Measurements from ENCODE around the gene ZNF423.

Gene ZNF423

DNA sequence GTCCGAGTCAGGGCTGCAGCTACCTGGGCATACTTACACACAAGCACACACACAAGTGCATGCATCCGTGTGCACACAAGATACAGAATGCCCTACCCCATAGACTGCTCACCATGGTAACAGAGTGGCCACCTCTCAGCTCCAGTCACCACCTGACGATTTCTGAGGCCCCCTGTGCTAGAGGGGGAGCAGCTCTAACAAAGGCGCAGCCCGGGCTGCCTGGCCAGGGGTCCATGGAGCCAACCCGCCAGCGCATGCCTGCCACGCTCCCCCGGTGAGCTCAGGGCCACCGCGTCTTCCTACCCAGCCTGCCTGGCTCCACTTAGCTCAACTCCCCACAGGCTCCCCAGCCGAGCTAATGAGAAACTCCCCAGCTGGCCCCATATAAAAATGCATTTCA, 75.5 kb downstream of the ZNF423 start:
- no peak for DNase-seq

DNA sequence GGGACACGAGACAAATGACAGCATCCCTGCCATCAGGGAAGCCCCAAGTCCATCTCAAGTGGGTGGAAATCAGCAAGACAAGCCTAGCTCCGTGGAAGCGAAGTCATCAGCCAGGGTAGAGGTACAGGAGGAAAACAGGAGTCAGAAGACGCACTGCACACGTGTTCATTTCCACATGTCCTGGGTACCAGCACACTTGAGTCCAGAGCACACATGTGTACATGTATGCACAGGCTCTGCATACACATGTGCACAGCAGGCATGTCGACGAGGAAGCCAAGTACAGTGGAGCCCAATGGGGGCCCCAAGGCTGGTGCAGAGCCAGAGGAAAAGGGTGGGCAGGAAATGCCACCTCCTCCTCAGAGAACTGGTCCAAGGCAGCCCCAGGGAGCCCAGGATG, 75.9 kb downstream of the ZNF423 start:
- no peak for DNase-seq

DNA sequence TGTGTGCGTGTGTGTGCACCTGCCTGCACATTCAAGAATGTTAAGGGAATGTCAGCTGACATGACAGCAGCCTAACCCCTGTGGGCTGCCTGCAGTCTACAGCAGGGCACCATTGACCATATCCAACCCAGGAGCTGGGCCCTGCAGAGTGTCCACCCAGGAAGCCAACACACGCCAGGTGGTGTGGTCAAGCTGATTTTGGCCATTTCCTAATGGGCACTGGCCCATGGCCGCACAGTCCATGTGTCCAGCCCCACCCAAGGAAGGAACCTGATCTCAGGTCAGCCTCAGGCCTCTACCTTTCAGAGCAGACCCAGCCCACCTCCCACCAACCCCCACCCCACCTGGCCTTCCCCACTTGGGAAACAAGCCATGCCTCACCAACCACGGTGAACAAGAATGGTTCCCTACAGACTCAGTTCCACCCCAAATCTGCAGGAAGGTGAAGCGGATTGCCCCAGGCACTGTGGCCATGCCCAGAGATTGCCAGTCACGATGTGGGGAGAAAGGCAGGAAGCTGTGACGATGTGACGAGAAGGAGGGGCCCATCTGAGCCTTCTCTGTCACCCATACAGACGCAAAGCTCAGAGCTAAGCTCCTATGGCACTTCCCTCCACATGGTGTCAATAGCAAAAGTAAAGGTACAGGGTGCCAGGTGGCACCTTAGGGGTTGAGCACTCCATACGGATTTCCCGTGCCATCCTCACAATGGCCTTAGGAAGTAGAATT, 77.5 kb downstream of the ZNF423 start:
- DNase-seq, result no peak

DNA sequence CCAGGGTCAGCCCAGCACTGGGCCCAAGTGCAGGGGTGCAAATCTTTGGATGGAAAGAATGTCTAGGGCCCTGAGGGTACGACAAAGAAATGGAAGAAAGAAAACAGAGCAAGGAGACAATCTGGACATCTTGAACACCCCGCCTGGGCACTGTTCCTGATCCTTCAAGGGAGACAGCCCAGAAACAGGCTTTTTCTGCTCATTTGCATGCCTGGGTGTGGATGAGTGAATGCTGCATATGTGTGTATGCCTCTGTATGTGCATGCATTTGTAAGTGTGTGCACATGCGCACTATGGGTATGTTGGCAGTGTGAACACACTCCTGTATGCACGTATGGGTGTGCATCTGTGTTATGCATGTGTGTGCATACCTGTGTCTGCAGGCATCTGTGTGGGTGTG, 79.2 kb downstream of the ZNF423 start:
- no peak for DNase-seq

DNA sequence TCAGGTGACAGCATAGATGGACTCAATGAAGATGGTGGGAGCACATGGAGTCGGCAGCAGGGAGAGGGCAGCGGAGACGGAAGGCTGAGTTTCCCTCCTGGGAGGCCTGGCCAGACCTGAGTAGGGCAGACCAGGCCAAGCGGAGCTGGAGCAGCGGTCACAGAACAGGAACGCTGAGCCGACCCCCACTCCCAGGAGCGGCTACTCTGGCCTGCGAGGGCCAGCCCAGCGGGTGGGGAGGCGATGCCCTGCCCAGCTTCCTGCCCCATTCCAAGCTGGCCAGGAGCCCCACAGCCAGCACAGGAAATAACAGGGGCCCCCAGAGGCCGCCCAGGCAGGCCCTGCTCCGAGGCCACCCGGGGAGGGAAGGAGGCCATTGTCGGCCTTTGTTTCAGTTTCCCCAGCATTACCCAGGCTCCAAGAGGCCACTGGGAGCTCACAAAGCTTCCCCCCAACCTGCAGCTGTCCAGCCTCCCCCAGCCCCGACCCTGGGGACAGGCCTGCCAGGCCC, 79.8 kb downstream of the ZNF423 start:
- no peak for DNase-seq

DNA sequence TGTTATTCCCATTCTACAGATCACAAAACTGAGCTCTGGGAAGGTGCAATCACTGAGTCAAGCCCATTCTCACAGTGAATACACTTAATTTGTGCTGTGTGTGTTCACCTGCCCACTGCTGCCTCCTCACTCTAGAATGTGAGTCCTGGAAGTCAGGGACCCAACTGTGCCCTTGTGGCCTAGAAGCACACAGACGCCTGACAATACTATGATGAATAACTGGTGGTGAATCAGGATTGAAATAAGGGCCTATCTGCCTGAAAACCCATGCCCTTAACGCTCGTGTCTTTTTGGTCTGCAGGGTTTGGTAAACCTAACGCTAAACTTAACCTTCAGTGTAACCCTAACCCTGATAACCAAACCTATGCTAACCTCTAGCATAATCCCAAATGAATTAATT, 80.3 kb downstream of the ZNF423 start:
- DNase-seq, result no peak

DNA sequence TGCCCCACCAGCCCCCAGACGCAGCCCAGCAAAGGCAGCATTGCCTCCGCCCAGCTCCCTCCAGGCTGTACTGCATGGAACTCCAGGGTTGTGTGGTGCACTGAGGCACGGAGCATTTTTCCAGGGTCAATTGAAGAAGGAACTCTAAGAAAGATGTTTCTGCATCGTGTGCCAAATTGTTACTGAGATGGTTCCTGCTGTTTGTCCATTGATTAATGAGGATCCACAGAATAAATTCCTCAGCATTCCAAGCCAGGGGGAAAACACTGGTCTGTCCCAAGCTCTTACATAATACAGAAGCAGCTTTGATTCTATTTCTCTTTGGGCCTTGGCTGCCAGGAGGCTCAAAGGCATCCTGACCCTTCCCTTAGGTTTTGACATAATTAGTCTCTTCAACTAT, 80.9 kb downstream of the ZNF423 start:
- no peak for DNase-seq

DNA sequence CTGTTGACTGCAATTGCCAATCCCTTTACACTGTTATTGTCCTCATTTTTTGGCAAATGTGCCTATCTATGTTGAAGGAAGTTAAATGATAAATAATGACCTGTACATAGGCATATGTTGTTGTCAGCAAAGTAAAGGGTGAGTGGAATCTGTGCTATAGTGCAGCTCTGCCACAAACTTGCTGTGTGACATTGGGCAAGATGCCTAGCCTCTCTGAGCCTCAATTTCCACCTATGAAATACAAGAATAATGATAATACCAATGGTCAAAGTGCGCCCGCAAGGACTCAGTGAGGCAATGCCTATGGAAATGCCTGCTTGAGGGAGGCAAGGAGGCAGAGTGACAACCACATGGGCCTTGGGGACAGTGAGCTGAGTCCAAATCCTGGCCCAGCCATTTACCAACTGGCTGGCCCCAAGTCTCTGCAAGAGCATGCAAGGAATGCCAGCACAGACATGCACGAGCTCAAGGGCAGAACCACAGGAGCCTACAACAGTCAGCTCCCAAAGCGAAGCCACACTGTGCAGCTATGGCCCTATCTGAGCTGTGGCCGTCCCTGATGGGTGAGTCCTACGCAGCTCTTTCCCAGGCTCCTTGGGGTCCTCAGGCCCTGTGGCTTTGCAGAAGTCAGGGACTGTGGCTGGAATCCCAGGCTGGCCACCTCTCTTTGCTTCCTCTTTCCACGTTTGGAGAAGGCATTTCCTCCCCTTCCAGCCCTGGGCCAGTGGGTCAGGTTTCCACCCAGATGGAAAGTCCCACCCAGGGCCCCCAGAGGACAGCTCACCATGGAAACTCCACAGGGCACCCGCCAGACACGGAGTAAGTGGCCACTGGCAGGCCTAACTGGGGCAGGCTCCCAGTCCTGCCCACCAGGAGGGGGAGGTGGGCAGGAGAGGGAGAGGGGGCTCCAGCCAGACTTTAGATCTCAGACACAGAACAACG, 82.1 kb downstream of the ZNF423 start:
- DNase-seq, result no peak

DNA sequence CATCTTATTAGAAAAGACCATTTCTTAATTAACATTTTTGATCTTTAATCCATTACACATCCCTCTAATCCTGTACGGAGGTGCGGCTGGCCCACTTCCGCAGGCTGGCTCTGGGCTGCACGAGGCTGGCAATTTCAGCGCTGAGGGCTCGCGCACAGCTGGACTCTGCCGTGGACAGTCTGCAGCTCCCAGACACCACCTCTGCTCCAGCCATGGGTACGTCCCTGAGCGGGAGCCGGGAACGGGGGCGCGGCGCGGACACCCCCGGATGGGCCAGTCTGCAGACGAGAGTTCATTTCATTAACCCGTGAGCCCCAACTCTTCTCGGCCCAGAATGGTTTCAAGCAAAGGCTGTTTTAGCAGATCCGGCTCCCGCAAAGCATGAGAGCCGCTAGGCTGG, 87.9 kb downstream of the ZNF423 start:
- no peak for DNase-seq

DNA sequence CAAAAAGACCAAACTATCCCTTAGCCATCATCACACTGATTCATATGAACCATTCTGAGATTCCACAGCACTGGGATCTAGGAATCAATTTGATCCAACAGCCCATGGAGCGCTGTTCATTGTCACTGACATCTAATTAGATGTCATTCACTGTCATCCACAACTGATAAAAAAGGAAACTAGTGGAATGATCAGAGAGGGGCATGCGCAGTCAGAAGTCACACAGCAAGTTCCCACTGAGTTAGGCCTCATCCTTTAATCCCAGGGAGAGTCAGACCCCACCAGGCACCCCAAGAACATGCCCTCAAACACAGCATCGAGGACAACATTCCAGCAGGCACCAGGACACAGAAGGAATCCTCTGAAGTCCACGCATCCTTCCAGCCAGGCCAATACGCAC, 88.5 kb downstream of the ZNF423 start:
- no peak for DNase-seq

DNA sequence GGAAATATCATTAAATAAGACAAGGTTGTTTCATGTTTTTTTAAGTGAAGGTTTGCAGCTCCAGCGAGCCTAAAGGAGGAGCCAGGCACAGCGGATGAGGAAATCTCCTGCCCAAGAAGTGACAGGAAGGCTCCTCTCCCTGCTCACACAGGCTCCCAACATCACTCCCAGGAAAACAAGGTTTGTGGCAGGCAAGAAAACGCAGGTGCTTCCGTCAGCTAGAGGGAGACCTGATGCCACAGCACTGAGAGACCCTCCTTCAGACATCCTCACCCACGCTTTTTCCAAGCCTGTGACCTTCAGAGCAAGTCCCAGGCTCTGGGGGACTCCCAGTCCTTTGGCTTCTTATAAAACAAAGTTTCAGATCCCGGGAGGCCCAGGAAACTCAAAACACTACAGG, 89.7 kb downstream of the ZNF423 start:
- DNase-seq, result no peak

DNA sequence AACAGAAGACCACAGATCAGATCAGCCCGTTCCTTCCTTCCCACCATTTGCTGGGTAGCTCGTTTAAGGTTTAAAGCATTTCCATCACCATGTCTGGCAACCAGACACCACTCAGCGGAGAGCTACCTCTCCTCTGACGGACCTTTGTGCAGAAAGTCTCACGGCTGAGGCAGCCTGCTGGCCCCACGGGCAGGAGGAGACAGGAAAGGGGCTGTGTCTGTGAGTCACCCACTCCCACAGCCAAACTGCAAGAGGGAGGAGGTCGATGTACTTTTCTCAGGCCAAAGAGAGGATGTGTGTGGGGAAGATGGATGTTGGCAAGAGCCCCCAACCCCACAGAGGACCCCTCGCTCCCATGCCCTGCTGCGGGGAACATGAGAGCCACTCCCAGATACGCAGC, 92.1 kb downstream of the ZNF423 start:
- DNase-seq, result no peak

DNA sequence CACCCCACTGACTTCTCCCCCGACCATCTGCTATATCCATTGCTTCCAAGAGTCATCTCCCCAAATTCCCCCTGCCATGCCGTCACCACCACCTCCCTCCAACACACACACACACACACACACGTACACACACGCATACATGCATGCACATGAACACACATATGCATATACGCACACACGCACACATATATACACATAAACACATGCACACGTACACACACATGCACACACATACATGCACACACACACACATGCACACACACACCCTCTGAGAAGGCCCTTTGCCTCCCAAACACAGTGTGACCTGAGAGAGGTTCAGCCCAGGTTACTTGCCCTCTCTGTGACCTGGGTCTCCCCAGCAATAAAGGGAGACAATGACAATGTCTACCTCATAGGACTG, 95.1 kb downstream of the ZNF423 start:
- no peak for DNase-seq

DNA sequence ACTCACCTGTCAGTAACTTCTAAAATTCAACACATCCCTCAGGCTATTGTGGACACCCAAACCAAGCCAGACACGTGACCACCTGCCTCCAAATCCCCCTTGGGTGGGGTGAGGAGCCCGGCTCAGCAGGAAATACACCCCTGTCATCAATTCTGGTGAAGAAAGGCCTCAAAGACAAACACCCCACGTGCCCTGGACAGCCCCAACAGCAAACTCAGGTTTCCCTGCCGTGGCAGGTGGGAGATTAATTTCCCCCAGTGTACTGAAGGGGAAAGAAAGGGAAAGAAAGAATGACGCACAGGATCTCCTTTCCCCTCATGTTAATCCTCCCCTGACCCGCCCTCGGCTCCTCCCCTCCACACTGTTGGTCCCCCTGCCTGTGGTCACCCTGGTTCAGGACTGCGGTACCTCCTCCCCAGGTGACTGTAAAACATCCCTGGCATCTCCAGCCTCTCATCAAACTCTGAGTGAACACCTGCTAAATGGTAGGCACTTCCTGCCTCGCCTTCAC, 98.3 kb downstream of the ZNF423 start:
- DNase-seq, result no peak

DNA sequence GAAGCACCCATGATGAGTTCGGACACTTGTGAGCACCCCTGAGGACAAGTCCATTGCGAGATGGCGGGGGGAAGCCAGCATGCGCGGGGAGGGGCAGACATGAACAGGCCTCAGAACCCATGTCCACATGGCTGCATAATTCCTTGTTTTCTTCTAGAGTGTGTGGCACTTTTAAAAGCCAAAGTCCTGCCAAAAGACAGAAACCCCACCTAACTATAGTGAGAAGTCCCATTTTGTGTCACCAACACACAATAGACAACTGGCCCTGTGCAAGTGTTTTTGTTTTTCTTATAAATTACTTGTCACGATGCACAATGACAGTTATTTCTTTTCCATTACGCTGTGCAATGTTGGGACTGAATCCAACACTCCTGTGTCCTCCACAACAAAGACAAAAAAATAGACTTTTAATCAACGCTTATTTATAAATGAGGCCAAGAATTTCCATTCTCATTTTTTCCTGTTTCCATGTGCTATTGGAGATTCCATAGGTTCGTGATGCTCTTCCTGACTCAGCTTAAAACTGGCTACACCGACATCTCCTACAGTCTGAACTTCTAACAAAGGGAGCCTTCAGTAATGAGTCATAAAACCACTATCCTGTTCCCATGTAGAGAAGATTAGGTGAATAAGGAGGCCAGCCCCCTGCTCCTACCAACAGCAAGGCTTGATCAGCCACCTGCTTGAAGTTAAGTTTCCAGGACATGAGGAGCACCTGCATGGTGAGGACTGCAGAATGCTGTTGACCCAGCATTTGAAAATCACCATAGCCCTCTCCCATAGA, 98.9 kb downstream of the ZNF423 start:
- no peak for DNase-seq

DNA sequence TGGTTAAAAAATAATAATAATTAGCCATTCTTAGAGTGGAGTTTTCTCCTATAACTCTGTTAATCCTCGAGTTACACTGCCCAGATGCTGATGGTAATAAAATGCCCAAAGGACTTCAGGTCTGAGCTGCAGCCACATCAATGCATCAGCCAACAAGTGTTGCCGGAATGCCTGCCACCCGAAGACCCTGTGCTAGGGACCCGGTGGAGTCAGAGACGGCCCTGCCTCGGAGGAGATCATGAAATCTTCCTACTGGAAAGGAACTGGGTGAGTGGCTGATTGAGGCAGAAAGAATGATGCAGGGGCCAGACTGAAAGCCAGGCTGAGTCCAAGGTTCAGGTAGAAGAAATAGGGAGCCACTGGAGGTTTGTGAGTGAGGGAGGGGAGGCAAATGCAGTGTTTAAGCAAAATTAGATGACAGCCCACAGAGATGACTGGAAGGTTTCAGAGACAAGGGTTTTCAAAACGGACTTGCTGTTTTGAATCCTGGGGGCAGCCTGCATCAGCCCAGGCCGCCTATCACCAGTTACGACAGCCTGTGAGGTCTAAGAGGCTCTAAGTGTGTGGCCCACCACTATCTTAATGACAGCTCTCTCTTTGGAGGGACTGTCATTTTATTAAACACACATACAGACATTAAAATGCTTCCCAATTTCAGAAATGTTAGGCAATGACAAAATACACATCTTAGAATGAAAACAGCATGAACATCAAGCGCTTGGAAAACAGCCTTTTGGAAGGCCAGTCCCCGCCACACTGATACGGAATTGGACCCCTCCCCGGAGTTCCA, 100.0 kb downstream of the ZNF423 start:
- no peak for DNase-seq

DNA sequence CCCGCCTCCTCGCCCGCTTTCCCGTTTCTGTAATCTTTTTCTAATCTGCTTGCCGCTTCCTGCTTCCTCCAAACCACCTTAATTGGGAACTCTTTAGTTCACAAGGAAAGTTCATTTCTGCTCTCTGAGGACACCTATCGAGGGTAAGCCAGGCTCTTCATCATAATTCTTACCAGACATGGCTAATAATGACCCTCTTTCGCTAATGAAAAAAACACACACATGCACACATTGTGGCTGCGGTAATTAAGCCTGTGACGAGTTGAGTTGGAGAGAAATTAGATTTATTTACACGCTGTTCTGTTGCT, 100.6 kb downstream of the ZNF423 start:
- DNase-seq, result no peak

DNA sequence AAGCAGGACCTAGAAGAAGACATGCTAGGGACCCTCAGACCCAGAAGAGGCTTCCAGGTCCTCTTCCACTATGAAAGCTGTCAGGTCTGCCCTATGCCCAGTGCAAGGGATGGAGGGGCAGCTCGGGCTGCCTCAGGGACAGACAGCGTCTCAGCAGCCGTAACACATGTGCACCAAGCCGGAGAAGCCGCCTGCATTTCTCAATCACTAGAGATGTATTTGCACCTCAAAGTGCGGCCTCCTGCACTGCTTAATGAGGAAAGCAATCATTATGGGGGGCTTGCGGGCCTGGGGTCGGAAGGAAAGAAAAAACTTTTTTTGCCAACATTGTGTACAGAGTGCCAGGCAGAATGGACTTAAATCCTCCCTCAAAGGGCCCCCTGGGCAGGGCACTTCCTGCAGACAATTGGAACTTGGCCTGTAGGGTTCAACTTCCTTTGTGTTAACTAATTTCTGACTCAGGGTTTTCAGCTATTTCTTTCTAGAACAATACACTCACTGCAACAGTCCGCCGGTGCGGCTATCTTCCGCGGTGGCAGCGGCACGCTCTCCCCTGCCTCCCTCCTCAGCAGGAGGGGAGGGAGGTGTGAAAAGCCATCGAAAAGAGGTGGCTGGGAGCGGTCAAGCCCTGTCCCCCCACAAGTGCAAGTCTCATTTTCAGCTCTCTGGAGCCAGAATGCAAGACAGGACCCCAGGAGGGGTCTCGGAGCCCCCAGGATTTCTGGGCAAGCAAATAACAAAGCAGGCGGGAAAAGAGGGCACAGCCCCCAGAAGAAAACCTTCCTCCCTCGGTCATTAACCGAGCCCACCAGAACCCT, 101.2 kb downstream of the ZNF423 start:
- no peak for DNase-seq

DNA sequence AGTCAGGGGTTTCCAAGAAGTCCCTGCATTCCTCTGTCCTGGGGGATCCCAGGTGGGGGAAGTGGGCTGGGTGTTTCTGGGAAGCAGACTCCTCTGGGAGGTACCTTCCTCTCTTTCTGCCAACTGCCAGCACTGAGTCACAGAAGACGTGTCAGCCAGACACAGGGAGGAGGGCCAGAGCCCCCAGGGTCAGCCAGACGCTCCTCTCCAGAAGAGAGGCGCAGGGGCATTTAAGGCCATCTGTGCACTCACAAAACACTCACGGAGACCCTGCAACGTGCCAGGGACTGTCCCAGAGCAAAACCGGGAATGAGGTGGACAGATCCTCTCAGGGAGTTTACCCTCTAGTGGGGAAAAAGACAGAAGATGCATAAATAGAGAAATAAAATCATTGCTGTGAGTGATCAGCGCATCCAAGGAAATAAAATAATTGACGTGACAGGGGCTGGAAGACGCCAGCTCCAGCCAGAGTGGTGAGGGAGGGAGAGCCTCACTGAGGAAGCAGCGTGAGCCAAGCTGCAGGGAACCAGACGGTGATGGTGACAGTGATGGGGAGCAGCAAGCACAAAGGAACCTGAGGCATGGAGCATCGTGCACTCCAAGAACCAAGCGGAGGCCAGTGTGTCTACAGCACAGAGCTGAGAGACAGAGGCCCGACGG, 105.4 kb downstream of the ZNF423 start:
- no peak for DNase-seq

DNA sequence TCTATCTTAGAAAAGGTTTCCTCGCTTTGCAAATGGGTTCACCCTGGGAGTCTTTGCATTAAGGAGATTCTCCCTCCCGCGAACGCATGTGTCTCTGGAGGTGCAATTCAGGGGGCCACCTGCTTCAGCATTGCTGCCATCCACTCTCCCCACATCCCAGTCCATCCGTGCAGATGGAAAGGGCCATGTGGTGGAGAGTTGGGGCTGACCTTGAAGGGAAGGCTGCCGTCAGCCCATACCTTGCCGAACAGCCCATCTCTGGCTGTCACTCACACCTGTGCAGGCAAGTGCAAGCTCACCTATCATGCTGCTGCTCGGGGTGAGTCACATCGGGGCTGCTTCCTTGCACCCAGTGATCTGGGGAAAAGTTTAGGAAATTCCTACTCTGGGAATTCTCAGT, 106.1 kb downstream of the ZNF423 start:
- no peak for DNase-seq

DNA sequence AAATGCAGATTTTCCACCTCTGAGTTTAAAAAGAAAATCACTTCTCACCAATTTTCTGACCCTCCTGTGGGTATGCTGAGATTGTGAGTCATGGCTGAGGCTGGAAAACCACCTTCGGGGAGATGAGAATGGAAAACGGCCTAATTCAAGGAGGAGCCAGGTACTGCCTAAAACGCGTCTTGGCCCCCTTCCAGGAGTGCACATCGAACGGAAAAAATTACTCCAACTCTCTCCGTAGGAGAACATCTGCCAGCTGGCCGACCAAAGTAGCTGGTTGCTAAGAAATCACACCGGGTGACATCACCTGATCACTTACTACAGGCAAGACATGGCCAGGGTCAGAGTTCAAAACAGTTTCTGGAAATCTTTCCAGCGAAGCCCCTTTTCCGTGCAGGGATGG, 107.6 kb downstream of the ZNF423 start:
- DNase-seq, result peak; percentile 90

All from NCI-H1105 (cell line).